Activated CD8-positive, alpha-beta T cell treated with anti-CD3 and anti-CD28 coated beads for 36 hours (primary cell): Measurements from ENCODE around the gene SETBP1. TPM values are rescaled to one million over a fixed set of nuclear protein-coding genes. Genes with fewer than 3 reads are reported as not detected.

Experiments
- ATAC-seq: fragments of 200-7000 bp; cut with Tn5 transposase; one replicate; pipeline ENCODE4 v1.10.0; 2021; ENCODE audit warnings: mild to moderate bottlenecking, moderate library complexity
- CTCF ChIA-PET: fragments of 350-600 bp; sonication (Branson Sonifier 250); formaldehyde crosslinking; loops from one replicate; lab custom pipeline; 2021; ENCODE audit warnings: antibody characterized with exemption; lab: Charles Lee
- POLR2A ChIA-PET: fragments of 350-600 bp; sonication (Branson Sonifier 250); formaldehyde crosslinking; loops from one replicate; lab custom pipeline; 2021; ENCODE audit warnings: antibody characterized with exemption; lab: Charles Lee
- DNase-seq: peaks from one replicate; pipeline ENCODE4 v3.0.0-alpha.2; 2020
- H3K27ac Mint-ChIP-seq: one replicate; pipeline ENCODE4 v1.8.0; 2021; ENCODE audit warnings: mild to moderate bottlenecking, mixed read lengths
- H3K27me3 Mint-ChIP-seq: one replicate; pipeline ENCODE4 v1.8.0; 2021; ENCODE audit warnings: mixed read lengths
- H3K36me3 Mint-ChIP-seq: one replicate; pipeline ENCODE4 v1.8.0; 2021; ENCODE audit warnings: low read depth, mixed read lengths
- H3K4me1 Mint-ChIP-seq: one replicate; pipeline ENCODE4 v1.8.0; 2021; ENCODE audit warnings: low read depth, mixed read lengths
- H3K4me3 Mint-ChIP-seq: one replicate; pipeline ENCODE4 v1.8.0; 2021; ENCODE audit warnings: mild to moderate bottlenecking, moderate library complexity, mixed read lengths
- H3K9me3 Mint-ChIP-seq: one replicate; pipeline ENCODE4 v1.8.0; 2021; ENCODE audit warnings: mixed read lengths
- CTCF ChIP-seq: fragments of 200-600 bp; IDR thresholded peaks from one replicate; pipeline ENCODE4 v1.8.0; 2022; ENCODE audit warnings: antibody characterized with exemption, mild to moderate bottlenecking
- intact Hi-C: fragments of 100-400 bp; cut with micrococcal nuclease; formaldehyde crosslinking; loops from one replicate; pipeline ENCODE4 v1.10.0; 2022
- total RNA-seq, 2 experiments: library from RNA; stranded (reverse); gene quantifications; one replicate each; pipeline ENCODE4 v1.2.3, GENCODE V29; 2021

Gene SETBP1
- total RNA-seq, 2 experiments from 2014 or later: 10.2 to 10.4 TPM

GRCh38 chr18:44878335-44878734 is 197.6 kb downstream of the SETBP1 start:
- ChIA-PET POLR2A (no interaction called here), CTCF (interaction anchor here (0.9 kb wide), 1 partner anchor 11 kb away, joined by 3 read pairs; no protein-coding TSS in a partner anchor)
- Mint-ChIP-seq H3K27me3 (peaks cover 3% of the 10 kb centered on the region), H3K4me1 (peaks cover 15% of the 10 kb centered on the region), H3K9me3 (no peaks in the 10 kb centered on the region), H3K36me3 (no peaks in the 10 kb centered on the region), H3K27ac (no peak overlapping the region), H3K4me3 (no peak overlapping the region)
- ATAC-seq (no peak), DNase-seq (no peak)
- intact Hi-C loops: no loop called here
- TF ChIP-seq CTCF: no peak

GRCh38 chr18:44880170-44880569 is 199.5 kb downstream of the SETBP1 start:
- no peak overlapping the region for H3K27ac Mint-ChIP-seq
- H3K27me3 Mint-ChIP-seq: peaks cover 2% of the 10 kb centered on the region
- intact Hi-C loops: no loop called here
- ATAC-seq (no peak), DNase-seq (no peak)
- H3K9me3 Mint-ChIP-seq: no peaks in the 10 kb centered on the region
- H3K4me3 Mint-ChIP-seq: no peak overlapping the region
- POLR2A ChIA-PET: interaction anchor here (0.5 kb wide), 1 partner anchor 46 kb away, joined by 3 read pairs; no protein-coding TSS in a partner anchor
- peaks cover 15% of the 10 kb centered on the region for H3K4me1 Mint-ChIP-seq
- TF ChIP-seq CTCF: no peak
- no peaks in the 10 kb centered on the region for H3K36me3 Mint-ChIP-seq
- CTCF ChIA-PET: no interaction called here

- no peaks in the 10 kb centered on the region for H3K36me3 Mint-ChIP-seq
- no peaks in the 10 kb centered on the region for H3K9me3 Mint-ChIP-seq
- no peak for DNase-seq
- CTCF ChIA-PET: no interaction called here
- no peak for TF ChIP-seq CTCF
- H3K27ac Mint-ChIP-seq: no peak overlapping the region
- intact Hi-C loops: no loop called here
- POLR2A ChIA-PET: interaction anchor here (1.5 kb wide), 1 partner anchor 11 kb away, joined by 4 read pairs; no protein-coding TSS in a partner anchor
- peaks cover 2% of the 10 kb centered on the region for H3K27me3 Mint-ChIP-seq
- ATAC-seq: no peak
- no peak overlapping the region for H3K4me3 Mint-ChIP-seq
- H3K4me1 Mint-ChIP-seq: peaks cover 16% of the 10 kb centered on the region
These were observed 200.9 kb downstream of the SETBP1 start for GRCh38 chr18:44881461-44882162.

GRCh38 chr18:44882163-44882868 is 201.6 kb downstream of the SETBP1 start:
- CTCF ChIA-PET: no interaction called here
- Mint-ChIP-seq H3K27me3 (peaks cover 2% of the 10 kb centered on the region), H3K27ac (no peak overlapping the region), H3K4me1 (peaks cover 22% of the 10 kb centered on the region), H3K36me3 (no peaks in the 10 kb centered on the region), H3K4me3 (no peak overlapping the region), H3K9me3 (no peaks in the 10 kb centered on the region)
- DNase-seq (no peak), ATAC-seq (no peak)
- no peak for TF ChIP-seq CTCF
- intact Hi-C loops: no loop called here
- POLR2A ChIA-PET: interaction anchor here (1.5 kb wide), 1 partner anchor 12 kb away, joined by 4 read pairs; no protein-coding TSS in a partner anchor

- Mint-ChIP-seq H3K4me3 (no peak overlapping the region), H3K27ac (no peak overlapping the region), H3K36me3 (no peaks in the 10 kb centered on the region), H3K4me1 (peaks cover 23% of the 10 kb centered on the region), H3K9me3 (no peaks in the 10 kb centered on the region), H3K27me3 (peaks cover 2% of the 10 kb centered on the region)
- ChIA-PET POLR2A (no interaction called here), CTCF (no interaction called here)
- TF ChIP-seq CTCF: no peak
- DNase-seq (no peak), ATAC-seq (no peak)
- intact Hi-C loops: no loop called here
These were observed 203.0 kb downstream of the SETBP1 start for GRCh38 chr18:44883671-44884070.
